T-helper 2 cell (primary cell): ENCODE results near the gene TBC1D8B.

Experiments
- DNase-seq, 5 experiments: peaks; one replicate each; pipeline versions ENCODE4 v3.0.0 to v3.0.0-alpha.2; 2012 to 2022

TBC1D8B gene

GRCh38 chrX:106898462-106898861, 96.0 kb downstream of the TBC1D8B start:
- DNase-seq, result peak in 1 of 5 experiments; percentile 42

DNA sequence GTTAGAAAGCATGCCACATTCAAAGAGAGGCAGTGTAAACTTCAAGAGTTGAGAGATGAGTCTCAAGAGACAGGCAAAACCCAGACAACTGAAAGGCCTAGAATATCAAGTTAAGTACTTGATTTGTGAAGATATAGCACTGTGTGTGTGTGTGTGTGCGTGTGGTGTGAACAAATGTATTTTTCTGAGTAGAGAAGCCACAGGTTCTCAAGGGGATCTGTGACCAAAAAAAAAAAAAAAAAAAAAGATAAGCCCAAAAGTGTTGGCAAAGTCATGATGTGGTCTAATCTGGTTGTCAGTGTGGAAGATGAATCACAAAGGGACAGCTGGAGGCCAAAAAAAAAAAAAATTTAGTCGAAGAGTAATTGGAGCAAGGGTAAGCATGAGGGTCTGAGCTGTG, 96.8 kb downstream of the TBC1D8B start:
- DNase-seq, result peak in 1 of 5 experiments; percentile 21

GRCh38 chrX:106899841-106900240, 97.4 kb downstream of the TBC1D8B start:
- DNase-seq, result no peak

GRCh38 chrX:106901341-106901740, 98.9 kb downstream of the TBC1D8B start:
- no peak for DNase-seq

DNA sequence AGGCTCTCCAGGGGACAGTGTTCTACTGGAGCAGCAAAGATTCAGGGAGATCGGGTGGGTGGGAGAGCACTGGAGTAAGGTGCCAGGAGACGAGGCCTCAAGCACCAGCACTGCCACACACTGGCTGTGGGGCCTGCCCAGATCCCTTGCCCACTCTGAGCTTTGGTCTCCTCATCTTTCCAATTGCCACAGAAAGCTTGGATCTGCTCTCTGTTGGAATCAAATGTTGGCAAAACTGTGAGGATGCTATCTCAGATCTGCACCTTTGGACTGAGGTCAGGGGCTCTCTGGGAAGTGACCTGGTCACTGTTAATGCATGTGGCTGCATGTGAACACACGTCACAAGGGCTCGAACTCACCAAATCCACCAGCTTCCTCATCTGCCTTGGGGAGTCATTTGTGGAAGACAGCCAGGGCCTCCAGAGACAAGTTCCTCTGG, 99.3 kb downstream of the TBC1D8B start:
- DNase-seq, result no peak

DNA sequence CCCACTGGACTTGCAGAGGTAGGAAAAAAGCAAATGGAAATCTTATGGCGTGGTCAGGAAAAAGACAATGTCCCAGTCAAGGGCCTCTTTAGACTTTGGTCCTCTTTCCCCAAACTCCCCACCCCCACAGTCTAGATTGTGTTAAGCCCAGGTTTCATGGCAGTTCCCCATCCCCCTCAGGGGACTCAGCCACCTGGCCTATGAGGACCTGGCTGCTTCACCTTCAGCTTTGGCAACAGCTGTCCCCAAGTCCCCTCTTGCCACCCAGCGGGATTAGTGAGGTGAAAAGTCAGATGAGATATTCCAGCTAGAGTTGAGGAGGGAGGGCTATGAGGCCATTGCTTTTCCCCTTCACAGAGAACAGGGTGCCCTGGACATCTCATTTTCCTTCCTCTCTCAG, 100.2 kb downstream of the TBC1D8B start:
- DNase-seq, result no peak

GRCh38 chrX:106903291-106903824, 100.9 kb downstream of the TBC1D8B start, which contains the start of gene RIPPLY1:
RIPPLY1 (minus strand) TSS chrX:106903341; CDS start chrX:106903287, 54 bp downstream.
- no peak for DNase-seq

- no peak for DNase-seq
These were observed 101.5 kb downstream of the TBC1D8B start for GRCh38 chrX:106903856-106904528.

DNA sequence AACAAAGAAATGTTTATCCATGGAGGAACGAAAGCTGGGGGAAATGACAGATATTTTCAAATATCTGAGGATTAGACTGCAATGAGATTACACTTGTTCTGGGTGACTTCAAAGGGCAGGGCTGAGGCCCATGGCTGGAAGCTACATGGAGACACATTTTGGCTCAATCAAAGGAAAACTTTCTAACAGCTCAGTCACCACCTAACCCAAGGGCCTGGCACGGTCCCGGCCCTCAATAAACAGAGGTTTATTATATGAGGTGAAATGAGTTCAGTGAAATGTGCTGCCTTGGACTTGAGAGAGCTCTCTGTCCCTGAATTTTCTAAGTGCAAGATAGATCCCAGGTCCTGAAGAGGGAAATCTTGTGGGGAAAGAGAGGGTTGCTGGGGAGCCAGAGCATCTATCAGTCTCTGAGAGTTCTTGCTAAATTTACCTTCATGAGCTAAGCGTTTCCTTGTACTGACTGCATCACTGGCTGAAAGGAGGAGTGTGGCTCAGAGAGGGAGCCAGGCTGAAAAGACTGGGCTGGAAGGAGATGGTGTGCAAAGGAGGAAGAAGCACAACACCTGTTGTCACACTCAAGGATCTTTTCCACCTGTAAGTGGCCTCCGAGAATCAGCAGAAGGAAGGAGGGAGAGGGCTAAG, 102.7 kb downstream of the TBC1D8B start:
- no peak for DNase-seq

- DNase-seq, result no peak
These were observed 103.9 kb downstream of the TBC1D8B start for GRCh38 chrX:106906361-106906760.

GRCh38 chrX:106912864-106913263, 110.4 kb downstream of the TBC1D8B start:
- DNase-seq, result no peak

- DNase-seq, result peak in 2 of 5 experiments; percentile 13 to 58
These were observed 115.5 kb downstream of the TBC1D8B start for GRCh38 chrX:106917830-106918500.

GRCh38 chrX:106919932-106920452, 117.5 kb downstream of the TBC1D8B start, which contains the start of gene CLDN2:
CLDN2 (plus strand) TSS chrX:106920402; CDS start chrX:106928229, 7,827 bp downstream.
- DNase-seq, result no peak

DNA sequence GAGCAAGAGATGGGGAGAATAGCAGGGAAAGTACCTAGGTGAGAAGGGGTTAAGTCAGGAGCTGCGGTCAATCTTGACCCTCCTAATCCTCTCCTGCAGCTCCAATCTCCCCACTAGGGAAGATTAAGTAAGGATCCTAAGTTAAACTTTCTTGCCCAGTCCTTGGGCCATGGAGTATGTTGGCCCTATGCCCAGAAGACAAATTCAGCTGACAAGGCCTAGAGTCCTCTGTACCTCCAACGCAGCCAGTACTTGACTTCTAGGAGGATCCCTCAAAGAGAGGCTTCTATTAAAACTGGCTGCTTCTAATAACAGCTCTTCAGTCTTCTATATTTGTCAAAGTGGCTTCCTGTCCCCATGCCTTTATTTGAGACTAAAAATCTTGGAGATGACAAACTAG, 119.2 kb downstream of the TBC1D8B start:
- no peak for DNase-seq
